HCT116 (cell line): Measurements from ENCODE around the gene LDLRAD4.

Source experiments
- CEBPB ChIP-seq: IDR thresholded peaks from 2 replicates; pipeline ENCODE4 v1.6.1; 2012; ENCODE audit warnings: low read depth
- EZH2 ChIP-seq: fragments of 200-600 bp; sonication (generic); IDR thresholded peaks from 2 replicates; pipeline ENCODE4 v1.6.1; 2017; ENCODE audit warnings: antibody characterized with exemption, mixed run types
- FOSL1 ChIP-seq: IDR thresholded peaks from 2 replicates; pipeline ENCODE4 v1.6.1; 2012; ENCODE audit warnings: low read depth
- MAX ChIP-seq: IDR thresholded peaks from 2 replicates; pipeline ENCODE4 v1.6.1; 2012
- POLR2A ChIP-seq: IDR thresholded peaks from 2 replicates; pipeline ENCODE4 v1.7.0; 2011; ENCODE audit warnings: borderline replicate concordance; ENCODE audit not compliant: insufficient read depth, insufficient read length; ENCODE audit errors: extremely low read depth
- POLR2AphosphoS5 ChIP-seq: IDR thresholded peaks from 2 replicates; pipeline ENCODE4 v1.6.1; 2011; ENCODE audit warnings: mild to moderate bottlenecking, low read depth, low read length, moderate library complexity
- RAD21 ChIP-seq: IDR thresholded peaks from 2 replicates; pipeline ENCODE4 v1.6.1; 2012; ENCODE audit warnings: low read depth, mild to moderate bottlenecking
- SIN3A ChIP-seq: IDR thresholded peaks from 2 replicates; pipeline ENCODE4 v1.6.1; 2012; ENCODE audit warnings: low read depth
- TCF7L2 ChIP-seq: IDR thresholded peaks from 2 replicates; pipeline ENCODE4 v1.7.0; 2011; ENCODE audit warnings: borderline replicate concordance, inconsistent platforms; ENCODE audit not compliant: insufficient read depth, insufficient read length; ENCODE audit errors: extremely low read depth
- ZFX ChIP-seq: fragments of 450-650 bp; IDR thresholded peaks from 2 replicates; pipeline ENCODE4 v1.6.1; 2017
- TF ChIP-seq, protein P1 (sequence below), 3 experiments: fragments of 200-600 bp in 1 of 3; sonication (generic) in 1 of 3; IDR thresholded peaks in 2 of 3; conservative IDR thresholded peaks in 1 of 3; 2 replicates each; pipeline ENCODE4 v1.5.1; 2012 to 2017; ENCODE audit warnings: low read depth in 2 of 3, low read length in 2 of 3, antibody characterized with exemption in 1 of 3, borderline replicate concordance in 1 of 3, control low read depth in 1 of 3, mild to moderate bottlenecking in 1 of 3, mixed read lengths in 1 of 3, mixed run types in 1 of 3, moderate library complexity in 1 of 3; ENCODE audit not compliant: insufficient read depth in 1 of 3
- TF ChIP-seq, protein P2 (sequence below): IDR thresholded peaks from 2 replicates; pipeline ENCODE4 v1.6.1; 2011; ENCODE audit warnings: mild to moderate bottlenecking, low read length, moderate library complexity; ENCODE audit not compliant: insufficient replicate concordance; ENCODE audit errors: extremely low read depth

DNA sequence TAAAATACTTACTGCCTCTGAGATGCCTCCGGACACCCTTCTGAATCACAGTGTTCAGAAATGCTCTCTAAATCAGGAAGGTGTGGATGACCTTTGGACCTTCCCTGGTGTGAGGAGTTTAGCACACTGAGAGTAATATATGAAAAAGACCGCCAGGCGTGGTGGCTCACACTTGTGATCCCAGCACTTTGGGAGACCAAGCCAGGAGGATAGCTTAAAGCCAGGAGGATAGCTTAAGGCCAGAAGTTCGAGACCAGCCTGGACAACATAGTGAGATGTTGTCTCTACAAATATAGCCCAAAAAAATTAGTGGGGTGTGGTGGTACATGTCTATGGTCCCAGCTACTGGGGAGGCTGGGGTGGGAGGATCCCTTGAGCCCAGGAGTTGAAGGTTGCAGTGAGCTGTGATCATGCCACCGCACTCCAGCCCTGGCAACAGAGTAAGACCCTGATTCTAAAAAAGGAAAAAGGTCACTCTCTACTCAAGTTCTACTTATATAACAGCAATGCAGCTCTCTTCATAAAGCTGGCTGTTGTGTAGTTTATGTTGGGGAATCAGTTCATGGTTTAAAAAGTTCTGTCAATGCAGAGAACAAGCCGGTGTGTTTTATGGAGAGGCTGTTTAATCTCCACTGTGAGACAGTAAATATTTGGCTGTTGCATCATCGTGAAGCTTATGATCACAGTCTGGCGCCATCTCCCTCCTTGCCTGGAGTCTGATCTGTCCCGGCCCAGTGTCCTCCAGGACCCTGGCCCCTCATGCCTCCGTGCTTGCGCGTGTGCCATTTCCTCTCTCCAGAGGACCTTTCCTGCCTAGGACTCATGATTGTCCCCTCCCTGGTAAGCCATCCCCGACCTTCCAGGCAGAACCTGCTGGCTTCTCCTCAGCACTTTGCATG is 323.3 kb downstream of the LDLRAD4 start:
- TF ChIP-seq, protein P1, sequence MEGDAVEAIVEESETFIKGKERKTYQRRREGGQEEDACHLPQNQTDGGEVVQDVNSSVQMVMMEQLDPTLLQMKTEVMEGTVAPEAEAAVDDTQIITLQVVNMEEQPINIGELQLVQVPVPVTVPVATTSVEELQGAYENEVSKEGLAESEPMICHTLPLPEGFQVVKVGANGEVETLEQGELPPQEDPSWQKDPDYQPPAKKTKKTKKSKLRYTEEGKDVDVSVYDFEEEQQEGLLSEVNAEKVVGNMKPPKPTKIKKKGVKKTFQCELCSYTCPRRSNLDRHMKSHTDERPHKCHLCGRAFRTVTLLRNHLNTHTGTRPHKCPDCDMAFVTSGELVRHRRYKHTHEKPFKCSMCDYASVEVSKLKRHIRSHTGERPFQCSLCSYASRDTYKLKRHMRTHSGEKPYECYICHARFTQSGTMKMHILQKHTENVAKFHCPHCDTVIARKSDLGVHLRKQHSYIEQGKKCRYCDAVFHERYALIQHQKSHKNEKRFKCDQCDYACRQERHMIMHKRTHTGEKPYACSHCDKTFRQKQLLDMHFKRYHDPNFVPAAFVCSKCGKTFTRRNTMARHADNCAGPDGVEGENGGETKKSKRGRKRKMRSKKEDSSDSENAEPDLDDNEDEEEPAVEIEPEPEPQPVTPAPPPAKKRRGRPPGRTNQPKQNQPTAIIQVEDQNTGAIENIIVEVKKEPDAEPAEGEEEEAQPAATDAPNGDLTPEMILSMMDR (IDR thresholded peaks at IDR 0.05 in 2 of 3, conservative IDR thresholded peaks at IDR 0.05 in 1 of 3; ENCODE audit: borderline replicate concordance in 1 of 3, insufficient read depth in 1 of 3, low read depth in 2 of 3, low read length in 2 of 3): no peak
- no peak for TF ChIP-seq ZFX
- TF ChIP-seq RAD21: no peak
- TF ChIP-seq MAX: no peak
- TF ChIP-seq POLR2AphosphoS5: no peak
- no peak for TF ChIP-seq EZH2
- no peak for TF ChIP-seq POLR2A
- no peak for TF ChIP-seq SIN3A
- TF ChIP-seq, protein P2, sequence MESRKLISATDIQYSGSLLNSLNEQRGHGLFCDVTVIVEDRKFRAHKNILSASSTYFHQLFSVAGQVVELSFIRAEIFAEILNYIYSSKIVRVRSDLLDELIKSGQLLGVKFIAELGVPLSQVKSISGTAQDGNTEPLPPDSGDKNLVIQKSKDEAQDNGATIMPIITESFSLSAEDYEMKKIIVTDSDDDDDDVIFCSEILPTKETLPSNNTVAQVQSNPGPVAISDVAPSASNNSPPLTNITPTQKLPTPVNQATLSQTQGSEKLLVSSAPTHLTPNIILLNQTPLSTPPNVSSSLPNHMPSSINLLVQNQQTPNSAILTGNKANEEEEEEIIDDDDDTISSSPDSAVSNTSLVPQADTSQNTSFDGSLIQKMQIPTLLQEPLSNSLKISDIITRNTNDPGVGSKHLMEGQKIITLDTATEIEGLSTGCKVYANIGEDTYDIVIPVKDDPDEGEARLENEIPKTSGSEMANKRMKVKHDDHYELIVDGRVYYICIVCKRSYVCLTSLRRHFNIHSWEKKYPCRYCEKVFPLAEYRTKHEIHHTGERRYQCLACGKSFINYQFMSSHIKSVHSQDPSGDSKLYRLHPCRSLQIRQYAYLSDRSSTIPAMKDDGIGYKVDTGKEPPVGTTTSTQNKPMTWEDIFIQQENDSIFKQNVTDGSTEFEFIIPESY: no peak
- TF ChIP-seq TCF7L2: no peak
- no peak for TF ChIP-seq CEBPB
- no peak for TF ChIP-seq FOSL1
